Kidney glomerular epithelial cell (primary cell): ENCODE measurements around the gene SPDYE2B.
"Not testable (repeated sequence)": the region's sequence is repeated elsewhere in the genome, so short reads cannot be mapped to it uniquely, and the experiment has no call there.

Source experiments
- DNase-seq: peaks from one replicate; lab custom pipeline; 2025; lab: John Stamatoyannopoulos, UW

The SPDYE2B gene, protein sequence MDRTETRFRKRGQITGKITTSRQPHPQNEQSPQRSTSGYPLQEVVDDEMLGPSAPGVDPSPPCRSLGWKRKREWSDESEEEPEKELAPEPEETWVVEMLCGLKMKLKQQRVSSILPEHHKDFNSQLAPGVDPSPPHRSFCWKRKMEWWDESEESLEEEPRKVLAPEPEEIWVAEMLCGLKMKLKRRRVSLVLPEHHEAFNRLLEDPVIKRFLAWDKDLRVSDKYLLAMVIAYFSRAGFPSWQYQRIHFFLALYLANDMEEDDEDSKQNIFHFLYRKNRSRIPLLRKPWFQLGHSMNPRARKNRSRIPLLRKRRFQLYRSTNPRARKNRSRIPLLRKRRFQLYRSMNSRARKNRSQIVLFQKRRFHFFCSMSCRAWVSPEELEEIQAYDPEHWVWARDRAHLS

DNA sequence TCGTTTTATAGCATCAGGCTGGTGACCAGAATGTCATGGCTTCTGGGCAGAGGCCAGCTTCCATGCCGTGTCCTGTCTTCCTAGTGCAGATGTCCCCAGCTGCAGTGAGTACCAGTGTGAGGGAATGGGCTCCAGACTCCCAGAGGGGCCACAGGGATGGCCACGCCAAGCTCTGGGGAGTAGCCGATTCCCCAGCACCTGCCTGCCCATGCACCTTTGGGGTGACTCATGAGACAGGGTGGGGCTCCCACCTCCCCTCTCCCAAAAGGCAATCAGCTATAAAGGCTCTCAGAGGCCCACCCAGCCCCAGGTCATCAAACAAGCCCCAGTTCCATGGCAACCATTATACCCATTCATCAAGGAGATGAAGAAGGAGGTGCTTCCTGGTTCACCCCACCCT lies at the start of gene SPDYE2B:
TSS of gene SPDYE2B (plus strand) at position 396 of the 400 bp plus-strand sequence. CDS start 2,030 bp downstream, outside the sequence.
- not testable (repeated sequence) for DNase-seq

DNA sequence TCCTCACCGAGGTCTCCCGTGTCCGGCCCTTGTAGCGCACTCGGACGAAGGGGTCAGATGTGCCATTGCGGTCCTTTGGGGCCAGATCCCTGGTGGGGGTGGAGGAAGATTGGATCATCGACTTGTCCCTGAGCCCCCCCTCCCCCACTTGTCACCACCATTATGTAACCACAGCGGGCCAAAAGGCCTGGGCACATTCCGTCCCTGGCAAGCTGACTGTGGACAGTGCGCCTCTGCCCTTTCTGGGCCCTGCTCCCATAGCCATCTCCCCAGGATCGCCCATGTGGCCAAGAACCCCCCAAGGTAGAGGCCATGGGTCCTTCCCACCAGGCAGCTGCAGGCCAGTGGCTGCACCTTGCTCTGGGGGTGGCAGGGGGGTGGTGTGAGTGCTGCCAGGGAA lies 47.8 kb upstream of the SPDYE2B start:
- DNase-seq = not testable (repeated sequence)

DNA sequence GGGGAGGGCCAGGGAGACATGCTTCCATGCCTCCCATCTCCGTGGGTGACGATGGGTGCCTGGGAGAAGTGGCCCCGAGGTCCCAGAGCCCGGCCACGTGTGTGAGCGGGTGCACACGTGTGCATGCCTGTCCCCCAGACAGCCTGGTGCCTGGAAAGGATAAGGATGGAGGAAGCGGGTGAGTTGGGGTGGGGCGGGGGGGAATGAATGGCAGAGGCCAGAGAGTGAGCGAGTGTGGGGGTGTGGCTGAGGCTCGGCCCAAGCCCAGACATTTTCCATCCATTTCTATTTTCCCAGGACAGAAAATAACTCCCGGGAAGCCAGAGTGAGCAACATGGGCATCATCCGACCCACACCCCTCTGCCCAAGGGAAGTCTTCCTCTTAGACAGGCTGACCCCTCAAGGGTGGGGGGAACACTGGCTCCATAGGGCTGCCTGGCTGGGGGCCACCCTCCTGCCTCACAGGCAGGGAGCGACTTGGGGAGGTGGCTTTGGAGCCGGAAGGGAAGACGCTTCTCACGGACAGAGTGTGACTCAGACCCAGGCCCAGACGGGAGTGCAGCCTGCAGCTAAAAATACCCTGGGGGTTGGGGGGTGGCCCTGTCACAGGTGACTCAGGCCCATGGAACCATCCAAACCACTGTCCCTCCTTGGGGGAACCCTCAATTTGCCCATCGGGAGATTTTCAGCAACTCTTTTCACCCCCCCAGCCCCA lies 45.5 kb upstream of the SPDYE2B start:
- DNase-seq = not testable (repeated sequence)

DNA sequence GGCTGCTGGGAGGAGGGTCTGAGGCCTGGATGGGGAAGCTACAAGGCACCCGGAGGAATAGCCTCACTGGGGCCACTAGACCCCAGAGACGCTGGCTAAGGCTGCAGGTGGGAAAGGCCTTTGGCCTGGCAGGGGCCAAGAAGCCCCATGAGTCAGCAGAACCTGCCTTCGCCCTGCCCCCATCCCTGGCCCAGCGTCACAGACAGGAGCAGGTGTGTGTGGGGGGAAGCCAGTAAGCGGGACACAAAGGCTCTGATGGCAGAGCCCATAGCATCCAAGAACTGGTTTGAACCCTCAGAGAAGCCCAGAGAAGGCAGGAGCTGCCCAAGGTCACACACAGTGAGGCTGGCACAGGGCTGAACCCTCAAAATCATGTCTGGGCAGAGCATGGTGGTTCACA lies 43.3 kb upstream of the SPDYE2B start:
- DNase-seq = not testable (repeated sequence)

DNA sequence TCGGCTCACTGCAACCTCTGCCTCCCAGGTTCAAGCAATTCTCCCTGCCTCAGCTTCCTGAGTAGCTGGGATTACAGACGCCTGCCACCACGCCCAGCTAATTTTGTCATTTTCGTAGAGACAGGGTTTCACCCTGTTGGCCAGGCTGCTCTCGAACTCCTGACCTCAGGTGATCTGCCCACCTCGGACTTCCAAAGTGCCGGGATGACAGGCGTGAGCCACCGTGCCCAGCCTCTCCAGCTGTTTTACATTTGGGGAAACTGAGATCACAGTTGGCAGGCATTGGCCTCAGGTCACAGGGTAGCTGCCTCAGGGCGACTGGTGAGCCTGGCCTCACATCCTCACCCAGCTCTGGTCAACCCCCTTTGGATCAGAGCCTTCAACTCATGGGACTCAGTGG lies 40.4 kb upstream of the SPDYE2B start:
- not testable (repeated sequence) for DNase-seq

DNA sequence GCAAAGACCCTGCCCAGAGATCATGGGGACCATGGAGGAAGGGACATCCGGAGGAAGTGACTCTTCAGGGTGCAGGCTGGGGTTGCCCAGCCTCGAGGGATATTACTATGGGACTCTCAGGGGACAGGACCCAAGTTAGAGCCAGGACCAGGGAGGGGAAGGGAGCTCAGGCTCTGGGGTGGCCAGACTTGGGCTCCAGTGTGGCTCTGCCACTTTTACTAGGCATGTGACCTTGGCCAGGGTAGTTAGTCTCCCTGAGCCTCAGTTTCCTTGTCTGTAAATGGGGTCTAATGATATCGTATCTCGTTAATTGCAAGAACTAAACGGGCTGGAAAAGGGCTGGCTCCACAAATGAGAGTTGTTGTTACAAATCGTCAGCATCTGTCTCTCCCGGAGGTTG lies 39.7 kb upstream of the SPDYE2B start:
- DNase-seq = not testable (repeated sequence)

DNA sequence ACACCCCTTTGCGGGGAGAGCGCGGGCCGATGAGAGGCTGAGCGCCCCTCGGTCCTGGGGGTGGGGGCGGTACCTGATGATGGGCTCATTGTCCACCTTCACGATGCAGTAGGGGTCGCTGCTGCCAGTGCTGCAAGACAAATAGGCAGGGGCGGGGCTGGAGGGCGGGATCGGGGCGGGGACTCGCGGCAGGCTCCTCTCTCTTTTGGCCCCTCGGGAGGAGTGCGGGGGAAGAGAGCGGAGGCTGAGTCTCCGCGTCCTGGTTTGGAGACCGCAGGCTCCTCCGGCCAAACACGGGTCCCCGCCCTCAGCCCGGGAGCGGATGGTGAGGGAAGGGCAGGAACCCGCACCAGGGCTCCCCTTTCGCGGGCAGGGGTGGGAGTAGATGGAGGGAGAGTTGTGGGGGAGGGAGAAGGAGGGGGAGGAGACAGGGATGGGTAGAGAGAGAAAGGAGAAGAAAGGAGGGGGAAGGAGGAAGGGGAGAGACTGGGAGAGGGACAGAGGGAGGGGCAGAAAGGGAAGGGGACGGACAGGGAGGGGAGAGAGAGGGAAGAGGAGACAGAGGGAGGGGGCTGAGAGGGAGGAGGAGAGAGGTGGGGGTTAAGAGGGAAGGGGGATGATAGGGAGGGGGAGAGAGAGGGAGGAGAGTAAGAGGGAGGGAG lies 39.0 kb upstream of the SPDYE2B start:
- DNase-seq = not testable (repeated sequence)

DNA sequence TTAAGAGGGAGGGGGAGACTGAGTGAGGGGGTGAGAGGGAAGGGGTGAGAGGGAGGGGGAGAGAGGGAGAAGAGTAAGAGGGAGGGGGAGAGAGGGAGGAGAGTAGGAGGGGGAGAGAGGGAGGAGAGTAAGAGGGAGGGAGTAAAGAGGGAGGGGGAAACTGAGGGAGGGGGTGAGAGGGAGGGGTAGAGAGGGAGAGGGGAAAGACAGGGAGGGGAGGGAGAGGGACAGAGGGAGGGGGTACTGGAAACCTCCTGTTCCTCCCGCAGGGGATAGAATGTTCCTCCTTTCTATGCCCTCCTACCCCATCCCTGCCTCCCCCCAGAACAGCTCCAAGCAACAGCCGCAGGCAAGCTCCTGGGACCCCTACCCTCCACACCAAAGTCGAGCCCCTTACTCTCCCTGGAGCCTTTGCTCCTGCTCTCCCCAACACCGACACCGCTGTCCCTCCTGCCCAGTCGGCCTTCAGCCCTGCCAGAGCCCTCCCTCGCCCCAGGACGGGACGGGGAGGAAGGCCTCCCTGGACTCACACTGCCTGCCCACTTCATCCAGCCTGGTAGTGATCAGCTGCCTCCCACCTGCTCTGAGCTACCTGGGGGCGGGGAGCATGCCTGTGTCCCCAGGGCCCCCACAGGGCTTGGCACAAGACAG lies 38.3 kb upstream of the SPDYE2B start:
- not testable (repeated sequence) for DNase-seq

DNA sequence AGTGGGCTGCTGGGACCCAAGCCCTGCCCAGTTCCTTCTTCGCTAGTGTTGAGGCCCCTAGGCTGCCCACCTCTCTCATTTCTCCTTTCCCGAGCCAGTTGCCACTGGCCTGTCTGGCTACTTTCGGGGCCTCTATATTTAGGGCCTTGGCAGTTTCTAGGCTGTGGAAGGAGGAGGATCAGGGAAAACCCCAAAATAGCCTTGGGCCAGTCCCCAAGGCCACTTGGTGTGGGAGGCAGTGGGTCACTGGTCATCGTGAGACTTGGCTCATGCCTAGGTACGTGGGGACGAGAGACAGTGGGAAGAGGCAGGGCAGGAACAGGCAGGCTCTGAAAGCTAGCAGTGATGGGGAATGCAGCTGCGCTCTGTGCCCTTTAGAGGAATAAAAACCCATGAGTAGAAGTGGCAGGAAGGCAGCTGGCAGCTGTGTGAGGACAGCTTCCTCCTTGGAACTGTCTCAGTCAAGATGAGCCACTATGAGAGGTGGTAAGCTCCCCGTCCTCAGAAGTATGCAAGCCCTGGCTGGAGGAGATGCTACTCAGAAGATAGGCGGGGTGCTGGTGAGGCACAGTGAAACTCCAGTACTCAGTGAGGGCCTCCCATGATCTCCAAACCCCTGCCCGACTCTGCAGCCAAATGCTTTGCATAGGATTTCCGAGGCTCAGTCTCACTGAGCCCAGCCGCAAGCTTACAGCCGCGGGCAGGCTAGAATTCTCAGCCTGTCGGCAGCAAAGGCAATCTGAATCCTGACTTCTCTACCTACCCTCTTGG lies 36.4 kb upstream of the SPDYE2B start:
- not testable (repeated sequence) for DNase-seq

DNA sequence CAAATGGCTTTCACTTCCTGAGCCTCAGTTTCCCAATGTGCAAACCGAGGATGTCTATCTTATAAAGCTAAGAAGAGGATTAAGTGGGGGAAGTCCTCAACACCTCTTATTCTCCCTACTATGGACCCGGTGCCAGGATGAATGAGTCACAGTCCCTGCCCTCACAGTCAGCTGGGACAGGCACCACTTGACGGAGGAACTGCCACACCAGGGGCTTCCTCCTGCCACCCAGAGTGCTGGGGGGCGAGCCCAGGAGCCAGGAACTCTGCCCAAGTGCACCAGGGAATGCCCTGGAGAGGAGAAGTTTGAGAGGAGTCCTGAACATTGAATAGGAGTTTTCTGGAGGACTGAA lies 35.8 kb upstream of the SPDYE2B start:
- not testable (repeated sequence) for DNase-seq

DNA sequence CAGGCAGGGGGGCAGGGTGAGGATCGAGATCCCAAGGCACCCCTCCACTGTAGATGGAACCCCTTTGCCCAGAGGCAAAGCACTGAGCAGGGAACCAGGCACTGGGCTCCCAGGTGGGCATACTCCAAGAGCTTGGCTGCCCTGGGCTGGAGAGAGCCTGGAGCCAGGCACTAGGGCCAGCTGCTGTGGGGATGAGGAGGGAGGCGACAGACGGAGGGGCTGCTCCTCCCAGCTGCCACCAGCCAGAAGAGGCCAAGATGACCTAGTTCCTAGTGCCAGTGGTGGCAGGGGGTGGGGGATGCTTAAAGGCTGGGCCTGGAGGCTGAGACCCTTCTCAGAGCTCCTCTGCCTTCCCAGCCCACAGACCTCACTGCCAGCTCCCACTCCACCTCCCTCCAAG lies 35.2 kb upstream of the SPDYE2B start:
- not testable (repeated sequence) for DNase-seq

DNA sequence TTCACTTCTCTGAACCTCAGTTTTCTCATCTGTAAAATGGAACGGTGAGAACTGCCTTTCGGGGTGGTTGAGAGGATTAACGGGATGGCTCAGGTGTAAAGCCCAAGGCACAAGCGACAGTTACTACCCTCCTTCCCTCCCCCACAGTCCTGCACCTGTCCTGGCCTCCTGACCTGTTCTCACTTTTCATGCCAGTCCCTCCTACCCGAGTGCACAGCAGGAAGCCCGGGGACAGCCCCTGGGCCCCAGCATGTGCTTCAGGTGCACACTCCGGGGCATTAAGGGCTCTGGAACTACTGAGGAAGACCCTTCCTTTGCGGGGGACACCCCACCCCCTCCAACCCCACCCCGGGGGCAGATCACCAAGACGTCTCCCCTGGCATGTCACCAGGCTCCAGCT lies 34.2 kb upstream of the SPDYE2B start:
- DNase-seq = not testable (repeated sequence)

DNA sequence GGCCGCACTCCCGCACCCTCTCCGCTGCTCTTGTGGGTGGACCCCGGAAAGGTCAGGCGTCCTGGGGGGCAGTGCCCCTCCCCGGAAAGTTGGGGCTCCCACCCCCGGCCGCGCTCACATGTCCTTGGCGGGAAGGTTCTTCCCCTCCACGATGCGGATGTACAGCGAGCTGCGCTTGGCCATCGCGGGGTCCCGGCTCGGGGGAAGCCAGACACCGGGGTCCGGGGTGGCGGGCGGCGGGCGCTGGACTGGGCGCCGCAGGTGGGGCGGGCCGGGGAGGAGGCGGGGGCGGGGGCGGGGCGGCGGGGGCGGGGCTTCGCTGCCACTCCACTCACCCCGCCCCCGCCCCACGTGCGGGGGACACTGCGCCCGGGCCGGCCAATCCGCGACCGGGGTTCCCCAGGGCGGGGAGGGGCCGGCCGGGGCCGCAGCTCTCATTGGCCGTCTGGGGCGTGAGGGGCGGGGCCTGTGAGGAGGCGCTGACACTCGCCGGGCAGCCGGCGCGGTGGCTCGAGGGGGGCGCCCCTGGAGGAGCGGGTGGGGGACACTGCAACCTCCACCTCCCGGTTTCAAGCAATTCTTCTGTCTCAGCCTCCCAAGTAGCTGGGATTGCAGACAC lies 33.5 kb upstream of the SPDYE2B start, which contains the start of gene RASA4:
TSS of gene RASA4 (minus strand) at position 250 of the 619 bp plus-strand sequence. CDS start at position 183, 67 bp downstream.
- DNase-seq = not testable (repeated sequence)

DNA sequence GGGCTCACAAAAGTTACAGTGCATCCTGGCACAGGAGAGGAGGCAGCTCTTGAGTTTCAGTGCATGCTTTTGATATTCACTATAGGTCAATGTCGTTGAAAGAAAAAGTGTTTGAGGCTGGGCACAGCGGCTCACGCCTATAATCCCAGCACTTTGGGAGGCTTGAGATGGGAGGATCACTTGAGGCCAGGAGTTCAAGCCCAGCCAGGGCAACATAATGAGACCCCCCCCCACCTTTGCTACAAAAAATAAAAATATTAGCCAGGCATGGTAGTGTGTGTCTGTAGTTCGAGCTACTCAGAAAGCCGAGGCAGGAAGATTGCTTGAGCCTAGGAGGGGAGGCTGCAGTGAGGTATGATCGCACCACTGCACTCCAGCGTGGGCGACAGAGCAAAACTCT lies 32.0 kb upstream of the SPDYE2B start:
- DNase-seq = not testable (repeated sequence)

DNA sequence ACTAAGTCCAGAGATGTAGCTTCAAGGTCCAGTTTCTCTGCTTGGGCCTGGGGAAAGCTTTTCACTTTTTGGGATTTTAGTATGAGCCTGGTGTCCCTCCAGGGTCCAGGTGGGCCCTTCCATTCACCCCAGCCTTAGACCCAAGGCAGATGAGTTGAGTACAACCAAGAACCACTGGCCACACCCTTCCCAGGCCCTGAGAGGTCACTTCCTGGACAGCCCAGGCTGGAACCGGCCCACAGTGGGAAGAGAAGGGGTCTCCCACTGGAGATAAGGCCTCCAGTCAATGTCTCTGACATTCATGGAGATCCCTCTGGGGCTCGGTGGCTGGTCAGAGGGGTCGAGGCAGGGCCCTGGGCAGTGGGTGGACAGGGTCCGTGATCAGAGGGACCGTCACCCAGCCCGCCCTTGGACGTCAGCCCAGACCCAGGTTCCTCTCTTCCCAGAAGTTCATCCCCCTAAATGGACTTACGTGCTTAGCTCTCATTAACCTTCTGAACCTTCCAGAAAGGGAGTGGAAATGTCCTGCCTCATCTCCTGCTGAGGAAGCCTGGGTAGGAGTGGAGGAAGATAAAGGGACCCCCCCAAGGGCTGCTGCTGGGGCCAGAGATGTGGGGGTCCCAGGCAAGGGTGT lies 22.7 kb upstream of the SPDYE2B start:
- DNase-seq = not testable (repeated sequence)

DNA sequence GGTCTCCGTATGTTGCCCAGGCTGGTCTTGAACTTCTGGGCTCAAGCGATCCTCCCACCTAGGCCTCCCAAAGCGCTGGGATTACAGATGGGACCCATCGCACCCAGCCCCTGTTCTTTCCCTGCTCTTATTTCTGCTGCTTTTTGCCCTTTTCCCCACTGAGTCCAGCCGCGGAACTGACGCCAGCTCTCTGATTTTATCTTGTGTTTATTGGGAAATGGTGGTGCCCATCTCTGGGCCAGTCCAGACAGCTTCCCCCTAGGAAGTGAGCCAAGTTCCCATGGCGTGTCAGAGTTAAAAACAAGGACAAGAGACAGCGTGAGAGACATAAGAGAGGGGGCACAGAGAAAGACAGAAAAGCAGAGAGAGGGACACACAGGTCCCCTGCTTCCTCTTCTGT lies 19.5 kb upstream of the SPDYE2B start:
- DNase-seq = not testable (repeated sequence)

DNA sequence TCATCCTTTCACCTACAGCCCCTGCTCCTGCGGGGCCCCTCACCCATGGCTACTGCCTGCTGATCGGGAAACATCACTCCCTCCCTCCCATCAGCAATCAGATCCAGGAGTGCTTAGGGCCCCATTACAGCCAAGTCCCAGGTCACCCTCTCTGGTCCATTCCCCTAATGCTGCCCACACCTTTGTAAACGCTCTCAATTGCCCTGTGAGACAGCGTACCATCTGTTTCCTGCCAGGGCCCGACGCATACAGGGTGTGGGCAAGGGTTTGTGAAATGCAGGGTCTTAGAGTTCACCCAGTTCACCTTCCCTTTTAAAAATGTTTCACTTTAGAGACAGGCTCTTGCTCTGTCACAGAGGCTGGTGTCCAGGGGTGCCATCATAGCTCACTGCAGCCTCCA lies 15.8 kb upstream of the SPDYE2B start:
- not testable (repeated sequence) for DNase-seq

DNA sequence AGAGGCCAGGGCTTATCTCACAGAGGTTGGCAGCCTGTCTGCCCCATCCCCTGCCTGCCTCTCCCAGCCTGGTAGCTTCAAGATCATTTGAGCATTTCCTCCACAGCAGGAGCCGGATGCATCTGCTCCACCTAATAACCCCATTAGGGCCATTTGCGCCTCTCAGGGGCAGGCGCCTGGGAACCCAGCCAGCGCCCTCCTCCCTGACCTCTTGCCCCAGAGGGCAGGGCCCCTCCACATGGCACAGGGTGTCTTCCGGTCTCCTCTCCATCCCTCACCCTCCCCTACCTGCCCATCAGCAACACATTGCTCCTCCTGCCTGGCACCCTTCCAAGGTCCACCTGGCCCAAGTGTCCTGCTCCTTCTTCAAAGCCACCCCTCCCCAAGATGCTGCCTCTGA lies 14.8 kb upstream of the SPDYE2B start:
- DNase-seq = not testable (repeated sequence)

DNA sequence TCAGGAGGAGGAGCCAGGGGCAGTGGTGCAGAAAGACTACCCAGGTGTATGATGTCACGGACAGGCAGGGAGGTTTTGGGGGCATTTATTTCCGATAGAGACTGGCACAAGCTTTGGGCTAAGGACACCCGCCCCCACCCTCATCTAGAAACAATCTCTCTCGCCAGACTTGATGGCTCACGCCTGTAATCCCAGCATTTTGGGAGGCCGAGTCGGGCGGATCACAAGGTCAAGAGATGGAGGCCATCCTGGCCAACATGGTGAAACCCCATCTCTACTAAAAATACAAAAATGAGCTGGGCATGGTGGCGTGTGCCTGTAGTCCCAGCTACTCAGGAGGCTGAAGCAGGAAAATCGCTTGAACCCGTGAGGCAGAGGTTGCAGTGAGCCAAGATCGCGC lies 13.2 kb upstream of the SPDYE2B start:
- DNase-seq = not testable (repeated sequence)

DNA sequence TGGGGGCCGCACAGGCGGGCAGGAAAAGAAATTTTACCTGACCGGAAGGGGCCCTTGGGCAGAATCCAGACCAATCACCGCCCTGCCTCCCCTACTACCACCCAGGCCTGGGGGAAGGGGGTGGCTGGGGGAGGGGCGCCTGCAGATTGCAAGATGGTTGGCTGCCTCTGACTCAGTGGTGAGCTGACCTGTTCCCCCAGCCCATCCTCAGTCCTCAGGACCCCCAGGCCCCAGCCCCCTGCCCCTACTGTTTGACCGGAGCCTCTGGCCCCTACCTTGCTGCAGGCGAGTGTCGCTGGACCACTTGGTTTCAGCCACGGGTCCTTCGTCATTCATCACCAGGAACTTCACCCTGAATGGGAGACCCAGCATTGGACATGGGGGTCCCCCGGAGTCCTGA lies 11.3 kb upstream of the SPDYE2B start:
- DNase-seq = not testable (repeated sequence)
